CD14-positive monocyte (primary cell): ENCODE measurements around the gene SLC38A3. TPM values are rescaled to one million over a fixed set of nuclear protein-coding genes. Genes with fewer than 3 reads are reported as not detected.

ENCODE experiments used
- DNase-seq, 3 donors: peaks; one replicate each; pipeline ENCODE4 v3.0.0-alpha.2; 2011 to 2022
- H2AFZ ChIP-seq: 2 replicates; pipeline ENCODE4 v1.6.0; 2012; ENCODE audit warnings: mild to moderate bottlenecking, low read depth, low read length, inconsistent platforms; ENCODE audit not compliant: insufficient read depth, poor library complexity, severe bottlenecking
- H3K27ac ChIP-seq, 2 donors: 1 replicate in 1 of 2; 2 replicates in 1 of 2; pipeline ENCODE4 v1.5.1; 2012 to 2013; ENCODE audit warnings: low read length in 2 of 2, control low read depth in 1 of 2, inconsistent platforms in 1 of 2, low read depth in 1 of 2, mild to moderate bottlenecking in 1 of 2
- H3K27me3 ChIP-seq, 2 donors: one replicate each; pipeline versions ENCODE4 v1.6.0 to v1.6.1; 2011 to 2013; ENCODE audit warnings: low read length in 2 of 2; ENCODE audit not compliant: control insufficient read depth in 2 of 2, insufficient read depth in 2 of 2
- H3K36me3 ChIP-seq, 2 donors: replicated peaks in 1 of 2; 1 replicate in 1 of 2; 2 replicates in 1 of 2; pipeline versions ENCODE4 v1.5.1 to v1.6.1; 2012 to 2013; ENCODE audit warnings: low read length in 2 of 2, control low read depth in 1 of 2, inconsistent platforms in 1 of 2, mild to moderate bottlenecking in 1 of 2; ENCODE audit not compliant: insufficient read depth in 2 of 2, control insufficient read depth in 1 of 2
- H3K4me1 ChIP-seq, 2 donors: 1 replicate in 1 of 2; 2 replicates in 1 of 2; pipeline versions ENCODE4 v1.5.1 to v1.6.1; 2012 to 2013; ENCODE audit warnings: low read length in 2 of 2, control low read depth in 1 of 2, inconsistent platforms in 1 of 2, mild to moderate bottlenecking in 1 of 2, moderate library complexity in 1 of 2; ENCODE audit not compliant: insufficient read depth in 2 of 2, control insufficient read depth in 1 of 2
- H3K4me2 ChIP-seq: replicated peaks from 2 replicates; pipeline ENCODE3; 2012; ENCODE audit warnings: low read length, moderate library complexity, mild to moderate bottlenecking; ENCODE audit not compliant: poor library complexity, severe bottlenecking; ENCODE audit errors: extremely low read depth
- H3K4me3 ChIP-seq, 3 experiments: fragments of 200-600 bp in 1 of 3; sonication (generic) in 1 of 3; replicated peaks in 1 of 3; 1 replicate in 2 of 3; 2 replicates in 1 of 3; pipeline ENCODE4 v1.5.1; 2011 to 2013; ENCODE audit warnings: low read length in 3 of 3, mild to moderate bottlenecking in 3 of 3, control low read depth in 2 of 3, low read depth in 2 of 3, inconsistent platforms in 1 of 3, moderate library complexity in 1 of 3
- H3K79me2 ChIP-seq: 2 replicates; pipeline ENCODE4 v1.6.0; 2012; ENCODE audit warnings: mild to moderate bottlenecking, control low read depth, inconsistent platforms, low read length, moderate library complexity; ENCODE audit not compliant: insufficient read depth
- H3K9ac ChIP-seq: 2 replicates; pipeline ENCODE4 v1.6.0; 2017; ENCODE audit warnings: low read length, mild to moderate bottlenecking; ENCODE audit not compliant: insufficient read depth, poor library complexity, severe bottlenecking
- H3K9me3 ChIP-seq, 2 donors: replicated peaks in 1 of 2; 1 replicate in 1 of 2; 2 replicates in 1 of 2; pipeline versions ENCODE4 v1.5.1 to v1.6.1; 2012 to 2013; ENCODE audit warnings: low read length in 2 of 2, control low read depth in 1 of 2; ENCODE audit not compliant: control insufficient read depth in 1 of 2, insufficient read depth in 1 of 2
- H4K20me1 ChIP-seq: 2 replicates; pipeline ENCODE4 v1.6.0; 2012; ENCODE audit warnings: mild to moderate bottlenecking, low read length, control low read depth, moderate library complexity; ENCODE audit not compliant: insufficient read depth
- H3K27ac Mint-ChIP-seq, 7 donors: one replicate each; pipeline ENCODE4 v1.8.0; 2020; ENCODE audit warnings: mild to moderate bottlenecking in 7 of 7, mixed read lengths in 7 of 7, moderate library complexity in 6 of 7, inconsistent platforms in 2 of 7
- H3K27me3 Mint-ChIP-seq, 3 donors: one replicate each; pipeline ENCODE4 v1.8.0; 2021 to 2022; ENCODE audit warnings: low read depth in 3 of 3, mild to moderate bottlenecking in 3 of 3, mixed read lengths in 3 of 3, moderate library complexity in 3 of 3, inconsistent platforms in 1 of 3
- H3K36me3 Mint-ChIP-seq, 2 donors: one replicate each; pipeline ENCODE4 v1.8.0; 2020; ENCODE audit warnings: mixed read lengths in 2 of 2, inconsistent platforms in 1 of 2, mild to moderate bottlenecking in 1 of 2
- H3K4me1 Mint-ChIP-seq: one replicate; pipeline ENCODE4 v1.8.0; 2020; ENCODE audit warnings: mild to moderate bottlenecking, mixed read lengths
- H3K4me3 Mint-ChIP-seq, 2 donors: one replicate each; pipeline ENCODE4 v1.8.0; 2020; ENCODE audit warnings: mild to moderate bottlenecking in 2 of 2, mixed read lengths in 2 of 2, moderate library complexity in 1 of 2
- H3K9me3 Mint-ChIP-seq, 7 donors: one replicate each; pipeline ENCODE4 v1.8.0; 2020 to 2022; ENCODE audit warnings: mixed read lengths in 7 of 7, mild to moderate bottlenecking in 6 of 7, moderate library complexity in 6 of 7, inconsistent platforms in 2 of 7
- CTCF ChIP-seq: fragments of 200-600 bp; IDR thresholded peaks from one replicate; pipeline ENCODE4 v1.8.0; 2022; ENCODE audit warnings: antibody characterized with exemption, mild to moderate bottlenecking
- WGBS: methylation state at CpG from one replicate; pipeline ENCODE4 v1.1.5; 2013; ENCODE audit warnings: missing lambda C conversion rate; ENCODE audit not compliant: insufficient coverage; 5-methylcytosine and 5-hydroxymethylcytosine counted together
- intact Hi-C, 2 donors: fragments of 100-400 bp; cut with micrococcal nuclease; formaldehyde crosslinking; loops; one replicate each; pipeline versions ENCODE4 v1.15.0 to v1.15.1; 2023
- polyA plus RNA-seq, 3 donors: library from polyadenylated mRNA; depleted of rRNA in 1 of 3; unstranded in 2 of 3; stranded (reverse) in 1 of 3; fragments of 300-500 nt in 2 of 3; fragments of >200 nt in 1 of 3; fragmentation: Illumina TruSeq in 2 of 3; gene quantifications; 1 replicate in 2 of 3; 2 replicates in 1 of 3; pipeline ENCODE4 v1.2.3, GENCODE V29; 2012 to 2021

Gene SLC38A3
- polyA plus RNA-seq, 3 donors = not detected

GRCh38 chr3:50242381-50242770 is 37.3 kb downstream of the SLC38A3 start:
- Histone ChIP-seq H3K27me3 (no peaks in the 10 kb centered on the region), H3K36me3 (peaks cover 26 to 30% of the 10 kb centered on the region in 2 donors), H3K9me3 (no peaks in the 10 kb centered on the region), H3K27ac (peak overlapping the region; percentile 98 to 100), H3K4me1 (peaks cover 92 to 94% of the 10 kb centered on the region in 2 donors), H3K4me2 (peak overlapping the region; percentile 77), H3K4me3 (peak overlapping the region in 2 of 3 experiments; percentile 18 to 73), H3K79me2 (peaks cover 100% of the 10 kb centered on the region), H4K20me1 (peaks cover 92% of the 10 kb centered on the region), H2AFZ (no peak overlapping the region), H3K9ac (peak overlapping the region; percentile 97)
- Mint-ChIP-seq H3K27ac (peak overlapping the region; percentile 96 to 98 (median 98)), H3K4me1 (peaks cover 89% of the 10 kb centered on the region), H3K27me3 (peaks cover 0 to 3% (median 1%) of the 10 kb centered on the region in 3 donors), H3K9me3 (peaks cover 0 to 2% (median 0%) of the 10 kb centered on the region in 7 donors), H3K36me3 (peaks cover 35 to 73% of the 10 kb centered on the region in 2 donors), H3K4me3 (peak overlapping the region; percentile 70 to 84)
- intact Hi-C loops = no loop called here
- 0% methylated on average over 1 of the region's 3 CpGs for WGBS
- TF ChIP-seq CTCF = no peak
- no peak for DNase-seq

GRCh38 chr3:50242851-50243542 is 37.9 kb downstream of the SLC38A3 start:
- Histone ChIP-seq H3K36me3 (peaks cover 32 to 34% of the 10 kb centered on the region in 2 donors), H3K9ac (peak overlapping the region; percentile 97)

More at GRCh38 chr3:50242851-50243542, 37.9 kb downstream of the SLC38A3 start:
- H3K27ac Mint-ChIP-seq = peak overlapping the region; percentile 96 to 98 (median 98)
- H3K9me3 Mint-ChIP-seq = peaks cover 0 to 2% (median 0%) of the 10 kb centered on the region in 7 donors
- Histone ChIP-seq H3K9me3 (no peaks in the 10 kb centered on the region), H3K79me2 (peaks cover 100% of the 10 kb centered on the region), H3K27ac (peak overlapping the region; percentile 98 to 100), H3K4me3 (peak overlapping the region; percentile 30 to 73 (median 38)), H3K4me1 (peaks cover 98 to 100% of the 10 kb centered on the region in 2 donors), H4K20me1 (peaks cover 92% of the 10 kb centered on the region), H3K4me2 (peak overlapping the region; percentile 77), H2AFZ (no peak overlapping the region), H3K27me3 (no peaks in the 10 kb centered on the region)
- H3K36me3 Mint-ChIP-seq = peaks cover 36 to 78% of the 10 kb centered on the region in 2 donors
- DNase-seq = peak; percentile 94 to 96 (median 94)
- WGBS = under 1% methylated on average over 13 of the region's 14 CpGs
- H3K4me3 Mint-ChIP-seq = peak overlapping the region; percentile 70 to 84
- TF ChIP-seq CTCF = no peak
- intact Hi-C loops = loop anchor here in 1 of 2 donors (1.0 kb wide), 1 partner anchor 9 kb away; no protein-coding TSS in a partner anchor
- H3K27me3 Mint-ChIP-seq = peaks cover 0 to 3% (median 1%) of the 10 kb centered on the region in 3 donors
- peaks cover 95% of the 10 kb centered on the region for H3K4me1 Mint-ChIP-seq
